Stimulated activated naive CD8-positive, alpha-beta T cell treated with anti-CD3 and anti-CD28 coated beads, Interleukin-15, Interleukin-2, amounts not matched to agents 100 ng/mL and 50 ng/mL, for 24 hours (primary cell): ENCODE results near the gene FAM124B.

Experiments used
- H3K27ac Mint-ChIP-seq: one replicate; pipeline ENCODE4 v1.8.0; 2021; ENCODE audit warnings: mild to moderate bottlenecking, mixed read lengths
- H3K27me3 Mint-ChIP-seq: one replicate; pipeline ENCODE4 v1.8.0; 2021; ENCODE audit warnings: mixed read lengths
- H3K36me3 Mint-ChIP-seq: one replicate; pipeline ENCODE4 v1.8.0; 2021; ENCODE audit warnings: low read depth, mixed read lengths
- H3K4me1 Mint-ChIP-seq: one replicate; pipeline ENCODE4 v1.8.0; 2021; ENCODE audit warnings: low read depth, mixed read lengths
- H3K4me3 Mint-ChIP-seq: one replicate; pipeline ENCODE4 v1.8.0; 2021; ENCODE audit warnings: mild to moderate bottlenecking, mixed read lengths
- H3K9me3 Mint-ChIP-seq: one replicate; pipeline ENCODE4 v1.8.0; 2021; ENCODE audit warnings: mixed read lengths

Gene FAM124B

DNA sequence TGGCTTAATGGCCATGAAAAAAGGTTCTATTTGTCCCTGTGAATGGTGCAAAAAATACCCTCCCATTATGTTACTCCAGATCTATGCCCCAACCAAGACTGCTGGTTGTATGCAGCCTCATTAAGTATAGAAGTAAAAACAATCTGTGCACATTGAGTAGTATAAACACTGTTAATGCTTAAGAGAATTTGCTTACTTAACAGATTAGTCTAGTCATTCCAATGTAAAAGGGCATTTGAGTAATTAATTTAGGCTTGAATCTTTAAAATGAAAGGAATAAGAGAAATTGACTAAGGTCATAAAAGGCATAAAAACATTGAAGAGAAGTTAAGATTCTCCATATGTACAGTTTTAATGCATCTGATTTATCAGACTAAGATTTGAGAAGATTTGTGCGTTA is 51.2 kb downstream of the FAM124B start:
- H3K4me3 Mint-ChIP-seq: no peak overlapping the region
- H3K27me3 Mint-ChIP-seq: peaks cover 15% of the 10 kb centered on the region
- H3K27ac Mint-ChIP-seq: no peak overlapping the region
- H3K4me1 Mint-ChIP-seq: no peaks in the 10 kb centered on the region
- no peaks in the 10 kb centered on the region for H3K9me3 Mint-ChIP-seq
- H3K36me3 Mint-ChIP-seq: no peaks in the 10 kb centered on the region

DNA sequence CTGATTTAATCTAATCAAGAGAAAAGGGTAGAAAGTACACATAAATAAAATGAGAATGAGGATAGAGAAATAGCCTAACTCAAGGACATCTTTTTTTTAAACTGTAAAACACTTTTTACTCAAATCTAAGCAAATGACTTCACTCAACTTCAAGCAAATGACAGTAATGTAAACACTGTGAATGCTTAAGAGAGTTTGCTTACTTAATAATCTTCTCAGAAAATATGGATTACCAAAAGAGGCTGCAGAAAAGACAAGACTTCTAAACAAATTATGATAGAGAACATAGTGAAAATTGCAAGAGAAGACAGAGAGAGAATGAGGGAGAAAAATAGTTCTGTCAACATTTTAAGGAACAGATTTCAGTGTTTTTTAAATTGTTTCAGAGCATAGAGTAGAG is 52.5 kb downstream of the FAM124B start:
- Mint-ChIP-seq H3K36me3 (no peaks in the 10 kb centered on the region), H3K9me3 (no peaks in the 10 kb centered on the region), H3K27me3 (peaks cover 10% of the 10 kb centered on the region), H3K4me1 (no peaks in the 10 kb centered on the region), H3K27ac (no peak overlapping the region), H3K4me3 (no peak overlapping the region)

DNA sequence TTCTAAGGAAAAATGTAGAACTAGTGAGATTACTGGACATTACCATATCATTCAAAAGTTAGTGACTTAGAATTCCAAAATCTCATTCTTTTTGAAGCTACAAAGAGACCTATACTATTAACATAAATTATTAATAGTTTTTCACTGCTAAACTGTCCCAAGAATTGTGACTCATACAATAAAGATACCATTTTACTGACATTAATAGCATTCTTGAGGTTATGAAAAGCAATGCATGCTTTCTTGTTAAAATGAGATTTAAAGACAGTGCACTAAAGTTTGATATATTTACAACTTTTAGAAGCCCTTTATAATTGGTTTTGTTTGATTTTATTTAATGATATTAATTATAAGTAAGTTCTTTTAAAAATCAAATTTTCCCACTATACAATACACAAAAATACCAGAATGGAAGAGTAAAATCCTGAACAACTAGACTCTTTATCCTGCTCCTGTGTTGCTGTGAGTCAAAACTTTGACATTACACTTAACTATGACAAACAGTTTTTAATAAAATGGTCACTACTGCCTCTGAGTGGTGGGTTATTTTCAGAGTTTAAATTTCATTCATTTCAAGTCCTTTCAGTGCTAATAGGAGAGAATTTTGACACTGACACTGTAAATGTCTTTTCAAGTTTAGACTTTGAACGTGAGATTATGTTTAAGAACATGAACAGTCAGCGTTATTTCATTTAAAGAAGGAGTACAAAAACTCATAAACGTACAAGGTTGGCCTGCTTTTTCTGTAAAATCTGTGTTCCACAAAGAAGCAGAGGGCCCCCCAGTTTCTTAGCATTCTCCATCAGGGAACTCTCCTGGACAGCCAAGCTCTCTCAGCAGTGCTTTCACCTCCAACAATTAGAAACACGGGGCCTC is 54.5 kb downstream of the FAM124B start:
- no peaks in the 10 kb centered on the region for H3K9me3 Mint-ChIP-seq
- H3K27ac Mint-ChIP-seq: no peak overlapping the region
- no peak overlapping the region for H3K4me3 Mint-ChIP-seq
- H3K27me3 Mint-ChIP-seq: peaks cover 10% of the 10 kb centered on the region
- no peaks in the 10 kb centered on the region for H3K36me3 Mint-ChIP-seq
- H3K4me1 Mint-ChIP-seq: no peaks in the 10 kb centered on the region

DNA sequence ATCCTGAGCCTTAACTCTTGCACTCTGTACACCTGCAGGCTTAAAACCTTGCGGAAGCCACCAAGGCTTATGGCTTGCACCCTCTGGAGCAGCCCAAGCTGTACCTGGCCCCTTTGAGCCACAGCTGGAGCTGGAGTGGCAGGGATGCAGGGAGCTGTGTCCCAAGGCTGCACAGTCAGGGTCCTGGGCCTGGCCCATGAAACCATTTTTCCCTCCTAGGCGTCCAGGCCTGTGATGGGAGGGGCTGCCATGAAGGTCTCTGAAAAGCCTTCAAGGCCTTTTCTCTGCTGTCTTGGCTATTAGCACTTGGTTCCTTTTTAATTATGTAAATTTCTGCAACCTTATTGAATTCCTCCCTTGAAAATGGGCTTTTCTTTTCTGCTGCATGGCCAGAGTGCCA is 56.4 kb downstream of the FAM124B start:
- peaks cover 10% of the 10 kb centered on the region for H3K27me3 Mint-ChIP-seq
- no peaks in the 10 kb centered on the region for H3K9me3 Mint-ChIP-seq
- no peaks in the 10 kb centered on the region for H3K36me3 Mint-ChIP-seq
- H3K4me1 Mint-ChIP-seq: no peaks in the 10 kb centered on the region
- H3K27ac Mint-ChIP-seq: no peak overlapping the region
- H3K4me3 Mint-ChIP-seq: no peak overlapping the region

DNA sequence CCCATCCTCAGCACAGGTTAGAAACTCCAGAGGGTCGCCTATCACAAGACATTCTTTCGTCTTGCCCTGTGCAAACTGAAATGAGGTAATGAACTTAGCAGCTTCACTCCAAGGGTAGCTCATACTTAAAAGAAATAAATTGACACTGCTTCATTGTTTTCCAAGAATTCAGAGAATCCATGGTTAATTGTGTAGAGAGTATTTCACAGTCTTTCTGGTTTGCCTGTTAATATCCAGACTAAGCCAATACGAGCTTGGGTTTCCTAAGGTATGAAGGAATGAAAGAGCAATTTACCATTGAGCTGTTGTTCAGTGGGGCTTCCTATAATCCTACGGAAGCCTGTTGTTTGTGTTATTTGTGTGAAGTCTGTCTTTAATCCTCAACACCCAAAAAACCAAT is 58.7 kb downstream of the FAM124B start:
- H3K4me1 Mint-ChIP-seq: no peaks in the 10 kb centered on the region
- peaks cover 3% of the 10 kb centered on the region for H3K27me3 Mint-ChIP-seq
- H3K4me3 Mint-ChIP-seq: no peak overlapping the region
- no peaks in the 10 kb centered on the region for H3K36me3 Mint-ChIP-seq
- H3K27ac Mint-ChIP-seq: no peak overlapping the region
- no peaks in the 10 kb centered on the region for H3K9me3 Mint-ChIP-seq

DNA sequence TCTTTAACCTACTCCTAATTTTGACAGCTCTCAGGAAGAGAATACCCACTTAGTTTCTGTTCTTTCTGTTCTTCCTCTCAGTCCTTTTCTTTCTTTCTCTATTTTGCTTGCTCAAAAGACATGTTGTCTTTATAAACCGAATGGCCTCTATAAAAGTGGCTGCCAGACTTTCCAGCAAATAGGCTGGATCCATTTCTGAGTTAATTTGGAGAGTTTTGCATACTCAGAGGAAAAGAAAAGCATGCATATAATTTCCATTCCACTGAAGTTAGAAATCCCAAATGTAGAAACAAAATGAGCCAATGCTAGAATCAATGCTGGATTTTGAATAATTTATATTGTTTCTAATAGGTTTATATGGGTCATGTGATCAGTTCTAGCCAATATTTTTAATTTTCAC is 65.9 kb downstream of the FAM124B start:
- Mint-ChIP-seq H3K4me3 (no peak overlapping the region), H3K9me3 (peaks cover 3% of the 10 kb centered on the region), H3K36me3 (no peaks in the 10 kb centered on the region), H3K27me3 (peaks cover 12% of the 10 kb centered on the region), H3K4me1 (no peaks in the 10 kb centered on the region), H3K27ac (no peak overlapping the region)

DNA sequence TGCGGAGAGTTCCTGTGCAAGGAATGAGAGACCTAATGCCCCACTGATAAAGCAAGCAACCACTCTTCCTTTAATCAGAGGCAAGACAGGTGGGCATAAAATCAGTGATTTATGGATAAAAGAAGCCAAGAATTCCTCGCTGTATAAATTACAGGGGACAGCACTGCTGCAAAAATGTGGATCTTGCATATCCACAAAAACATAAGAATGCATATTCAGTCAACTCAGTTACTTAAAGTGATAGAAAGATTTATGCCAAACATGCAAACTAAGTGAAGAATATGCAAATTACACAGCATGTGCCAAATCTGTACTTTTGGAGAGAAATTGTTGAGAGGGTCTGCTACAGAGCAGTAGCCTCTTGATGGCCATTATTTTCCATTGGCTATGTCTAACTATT is 67.2 kb downstream of the FAM124B start:
- Mint-ChIP-seq H3K27ac (no peak overlapping the region), H3K27me3 (peaks cover 12% of the 10 kb centered on the region), H3K4me3 (no peak overlapping the region), H3K9me3 (peaks cover 3% of the 10 kb centered on the region), H3K4me1 (no peaks in the 10 kb centered on the region), H3K36me3 (no peaks in the 10 kb centered on the region)

DNA sequence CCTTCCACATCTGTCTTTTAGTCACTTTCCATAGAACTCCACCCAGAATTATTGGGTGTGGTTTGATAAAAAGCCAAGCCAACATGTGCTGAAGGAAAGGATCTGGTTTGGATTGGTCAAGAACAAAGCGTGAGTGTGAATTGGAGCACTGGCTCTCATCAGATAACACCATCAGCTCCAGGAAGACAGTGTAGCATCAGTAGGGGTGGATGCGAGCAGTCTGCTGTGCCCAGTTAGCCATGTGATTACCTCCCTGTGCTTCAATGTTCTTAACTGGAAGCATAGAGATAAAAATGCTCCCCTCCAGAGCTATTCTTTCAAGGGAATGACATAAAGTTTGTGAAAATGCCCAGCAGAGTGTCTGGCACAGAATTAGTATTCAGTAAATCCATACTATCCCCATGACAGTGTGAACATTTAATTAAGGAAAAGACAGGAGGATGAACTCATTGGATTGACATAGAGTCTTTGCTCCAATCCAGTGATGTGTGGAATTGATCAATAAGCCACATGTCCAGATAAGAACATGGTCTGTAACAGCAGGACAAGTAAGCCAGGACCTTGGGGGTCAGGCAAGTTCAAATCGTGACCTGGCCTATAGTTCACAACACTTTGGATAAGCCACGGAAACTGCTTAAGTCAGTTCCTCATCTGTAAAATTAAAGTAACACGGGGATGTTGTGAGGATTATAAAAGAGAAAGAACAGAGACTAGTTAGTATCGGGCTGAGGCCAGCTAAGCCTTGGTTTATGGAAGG is 68.0 kb downstream of the FAM124B start:
- Mint-ChIP-seq H3K4me1 (no peaks in the 10 kb centered on the region), H3K27ac (no peak overlapping the region), H3K9me3 (peaks cover 3% of the 10 kb centered on the region), H3K36me3 (no peaks in the 10 kb centered on the region), H3K27me3 (peaks cover 12% of the 10 kb centered on the region), H3K4me3 (no peak overlapping the region)

DNA sequence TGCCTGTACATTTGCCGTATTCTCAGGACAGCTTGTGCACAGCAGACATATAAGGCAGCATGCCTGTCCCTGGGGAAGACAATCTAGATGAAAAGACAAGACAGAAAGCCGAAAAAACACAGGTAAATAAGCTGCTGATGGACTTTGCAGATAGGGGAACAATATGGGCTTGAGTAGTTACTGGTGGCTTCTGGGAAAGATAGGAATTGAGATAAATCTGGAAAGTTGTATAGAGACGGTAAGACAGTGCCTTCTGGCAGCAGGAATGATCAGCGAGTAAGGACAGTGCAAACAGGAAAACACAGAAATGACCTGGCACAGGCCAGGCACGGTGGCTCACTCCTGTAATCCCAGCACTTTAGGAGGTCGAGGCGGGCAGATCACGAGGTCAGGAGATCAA is 70.2 kb downstream of the FAM124B start:
- no peaks in the 10 kb centered on the region for H3K36me3 Mint-ChIP-seq
- no peak overlapping the region for H3K4me3 Mint-ChIP-seq
- no peak overlapping the region for H3K27ac Mint-ChIP-seq
- no peaks in the 10 kb centered on the region for H3K4me1 Mint-ChIP-seq
- peaks cover 21% of the 10 kb centered on the region for H3K27me3 Mint-ChIP-seq
- peaks cover 2% of the 10 kb centered on the region for H3K9me3 Mint-ChIP-seq

DNA sequence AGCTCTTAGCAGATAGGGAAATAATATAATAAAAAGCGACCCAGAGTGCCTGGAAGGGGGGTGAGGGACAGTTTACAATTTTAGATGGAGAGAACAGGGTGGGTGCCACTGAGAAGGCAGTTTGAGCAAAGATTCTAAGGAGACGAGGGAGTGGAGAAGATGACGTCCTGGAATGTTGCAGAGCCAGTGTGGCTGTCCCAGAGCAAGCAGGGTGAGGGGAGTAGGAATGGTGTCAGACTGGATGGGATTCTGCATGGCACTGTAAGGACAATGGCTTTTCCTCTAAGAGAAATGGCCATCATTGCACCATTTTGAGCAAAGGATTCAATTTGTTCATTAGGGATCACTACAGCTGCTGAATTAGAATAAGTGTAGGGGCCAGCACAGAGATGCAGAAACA is 73.1 kb downstream of the FAM124B start:
- Mint-ChIP-seq H3K27me3 (peaks cover 19% of the 10 kb centered on the region), H3K9me3 (no peaks in the 10 kb centered on the region), H3K4me3 (no peak overlapping the region), H3K4me1 (no peaks in the 10 kb centered on the region), H3K36me3 (no peaks in the 10 kb centered on the region), H3K27ac (no peak overlapping the region)
